ENCODE measurements around the gene ROBO1. TPM values are rescaled to one million over a fixed set of nuclear protein-coding genes. Genes with fewer than 3 reads are reported as not detected.

Gene ROBO1
- total RNA-seq, 6 experiments from 2014 or later: 1.1 to 7.2 (median 4.3) TPM

DNA sequence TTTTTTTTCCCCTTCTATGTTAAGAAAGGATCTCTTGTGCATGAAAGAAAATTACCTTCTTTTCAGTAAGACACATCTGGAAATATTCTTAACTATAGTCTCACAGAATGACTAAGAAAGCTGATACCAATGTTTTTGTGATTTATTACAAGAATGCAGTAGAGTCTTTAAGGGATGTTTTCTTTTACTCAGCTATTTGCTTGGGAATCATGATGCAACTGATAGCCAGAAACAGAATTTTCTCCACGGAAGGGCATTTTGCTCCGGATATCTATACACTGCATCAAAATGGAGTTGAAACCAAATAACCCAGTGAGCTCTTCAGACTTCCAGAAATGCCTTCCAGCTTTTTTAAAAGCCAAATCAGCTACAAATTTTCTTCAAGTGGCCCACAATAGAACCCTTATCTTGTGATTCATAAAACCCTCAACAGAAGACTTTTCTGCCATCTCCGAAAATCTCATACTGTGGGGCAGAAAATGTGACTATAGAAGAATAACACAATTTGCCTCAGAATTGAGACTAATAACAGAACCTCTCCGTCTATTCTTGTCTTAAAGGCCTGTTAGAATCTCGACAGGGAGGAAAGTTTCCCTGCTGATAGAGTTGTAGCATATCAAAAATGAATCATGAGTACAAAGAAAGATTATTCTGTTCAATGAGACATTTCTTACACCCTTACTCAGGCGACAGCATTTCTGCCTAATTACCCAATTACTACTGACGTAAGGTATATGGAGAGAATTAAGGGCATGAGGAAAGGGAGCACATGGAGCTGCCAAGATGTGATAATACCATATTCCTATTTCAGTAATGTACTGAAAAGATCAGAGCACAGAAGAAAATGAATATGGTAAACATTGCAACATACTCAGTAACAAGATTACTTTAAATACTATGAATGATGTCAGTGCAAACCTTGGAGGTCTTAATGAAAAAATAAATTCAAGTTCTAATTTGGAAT is 900.1 kb downstream of the ROBO1 start:
- no peak for DNase-seq

DNA sequence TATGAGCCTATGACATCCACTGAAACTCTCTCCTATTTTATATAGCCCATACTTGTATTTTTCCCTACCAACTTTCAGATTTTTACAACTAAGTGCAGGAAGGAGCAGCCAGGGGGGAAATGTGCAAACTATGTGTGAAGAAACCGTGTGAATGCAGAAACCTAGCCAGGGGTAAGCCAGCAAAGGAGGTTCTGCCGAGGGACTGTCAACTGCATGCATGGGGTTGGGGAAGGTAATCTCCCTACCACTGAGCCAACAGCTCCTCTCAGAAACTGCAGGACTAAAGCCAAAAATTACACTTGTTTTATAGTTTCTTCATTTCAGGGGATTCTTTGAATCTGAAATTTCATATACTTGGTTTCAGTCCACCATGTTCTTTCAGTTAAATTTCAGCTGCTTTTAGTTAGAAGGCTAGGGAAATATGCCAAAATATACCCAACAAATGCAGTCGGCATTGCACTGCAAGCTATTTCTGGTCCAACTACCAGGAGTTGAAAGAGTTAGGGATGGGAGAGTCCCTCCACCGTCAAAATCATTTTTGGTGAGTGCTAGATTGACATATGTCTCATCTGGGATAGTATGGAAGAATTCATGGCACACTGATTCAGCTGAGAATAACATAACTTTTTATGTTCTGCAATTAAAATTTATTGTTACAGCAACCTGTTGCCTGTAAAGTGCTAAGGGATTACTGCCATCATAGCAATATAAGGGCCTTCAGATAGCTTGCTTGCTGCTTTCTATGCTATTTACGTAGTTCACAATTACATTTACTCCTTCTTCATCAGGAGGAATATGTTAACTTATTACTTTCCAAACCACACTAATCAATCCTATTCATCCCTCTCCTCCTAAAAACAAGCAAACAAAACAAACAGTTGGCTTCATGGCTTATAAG is 904.2 kb downstream of the ROBO1 start:
- intact Hi-C loops (cut with DNase I): no loop called here
- WGBS (ENCODE audit: insufficient coverage, low coverage, low lambda C conversion rate, missing lambda C conversion rate): 87% methylated on average over 5 of the region's 5 CpGs

More for the DNA sequence above, 900.1 kb downstream of the ROBO1 start:
- Histone ChIP-seq H3K4me3 (no peak overlapping the region), H3K27ac (no peak overlapping the region), H3K36me3 (no peaks in the 10 kb centered on the region), H3K9me3 (no peaks in the 10 kb centered on the region), H3K27me3 (no peaks in the 10 kb centered on the region), H3K4me1 (no peaks in the 10 kb centered on the region)
- intact Hi-C loops (cut with DNase I): no loop called here
- TF ChIP-seq POLR2A (IDR thresholded peaks at IDR 0.05): no peak
- TF ChIP-seq, protein P1, sequence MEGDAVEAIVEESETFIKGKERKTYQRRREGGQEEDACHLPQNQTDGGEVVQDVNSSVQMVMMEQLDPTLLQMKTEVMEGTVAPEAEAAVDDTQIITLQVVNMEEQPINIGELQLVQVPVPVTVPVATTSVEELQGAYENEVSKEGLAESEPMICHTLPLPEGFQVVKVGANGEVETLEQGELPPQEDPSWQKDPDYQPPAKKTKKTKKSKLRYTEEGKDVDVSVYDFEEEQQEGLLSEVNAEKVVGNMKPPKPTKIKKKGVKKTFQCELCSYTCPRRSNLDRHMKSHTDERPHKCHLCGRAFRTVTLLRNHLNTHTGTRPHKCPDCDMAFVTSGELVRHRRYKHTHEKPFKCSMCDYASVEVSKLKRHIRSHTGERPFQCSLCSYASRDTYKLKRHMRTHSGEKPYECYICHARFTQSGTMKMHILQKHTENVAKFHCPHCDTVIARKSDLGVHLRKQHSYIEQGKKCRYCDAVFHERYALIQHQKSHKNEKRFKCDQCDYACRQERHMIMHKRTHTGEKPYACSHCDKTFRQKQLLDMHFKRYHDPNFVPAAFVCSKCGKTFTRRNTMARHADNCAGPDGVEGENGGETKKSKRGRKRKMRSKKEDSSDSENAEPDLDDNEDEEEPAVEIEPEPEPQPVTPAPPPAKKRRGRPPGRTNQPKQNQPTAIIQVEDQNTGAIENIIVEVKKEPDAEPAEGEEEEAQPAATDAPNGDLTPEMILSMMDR (IDR thresholded peaks at IDR 0.05): no peak
- no peak for ATAC-seq
- 51% methylated on average over 7 of the region's 7 CpGs for WGBS (ENCODE audit: insufficient coverage, low coverage, low lambda C conversion rate, missing lambda C conversion rate)

DNA sequence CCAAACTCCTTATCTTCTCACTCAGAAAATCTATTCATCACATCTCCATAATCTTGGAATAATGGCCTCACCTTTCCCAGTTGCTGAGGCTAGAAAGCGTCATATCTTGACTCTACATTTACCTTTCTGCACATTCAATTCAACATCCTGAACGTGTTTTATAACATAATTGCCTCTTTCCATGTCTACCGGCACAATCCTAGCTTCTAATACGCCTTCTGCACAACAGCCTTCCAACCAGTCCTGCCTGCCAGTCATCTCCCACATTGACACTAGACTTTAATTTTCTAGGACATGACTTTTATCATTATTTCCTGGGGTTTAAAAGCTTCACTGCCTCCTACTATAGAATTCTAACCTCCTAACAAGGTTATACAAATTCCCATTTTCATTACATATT is 906.6 kb downstream of the ROBO1 start:
- Histone ChIP-seq H3K4me1 (no peaks in the 10 kb centered on the region), H3K36me3 (no peaks in the 10 kb centered on the region), H3K9me3 (no peaks in the 10 kb centered on the region), H3K27me3 (no peaks in the 10 kb centered on the region), H3K4me3 (no peak overlapping the region), H3K27ac (no peak overlapping the region)
- DNase-seq (no peak), ATAC-seq (no peak)
- intact Hi-C loops (cut with DNase I): no loop called here
- 89% methylated on average over 4 of the region's 4 CpGs for WGBS (ENCODE audit: insufficient coverage, low coverage, low lambda C conversion rate, missing lambda C conversion rate)
- no peak for TF ChIP-seq POLR2A (IDR thresholded peaks at IDR 0.05)
- TF ChIP-seq, protein P1 (IDR thresholded peaks at IDR 0.05): no peak

More for the DNA sequence above, 904.2 kb downstream of the ROBO1 start:
- H3K27me3 ChIP-seq: no peaks in the 10 kb centered on the region
- no peaks in the 10 kb centered on the region for H3K36me3 ChIP-seq
- no peaks in the 10 kb centered on the region for H3K9me3 ChIP-seq
- no peak for DNase-seq
- H3K27ac ChIP-seq: no peak overlapping the region
- ATAC-seq: no peak
- no peak overlapping the region for H3K4me3 ChIP-seq
- TF ChIP-seq POLR2A (IDR thresholded peaks at IDR 0.05): no peak
- TF ChIP-seq, protein P1 (IDR thresholded peaks at IDR 0.05): no peak
- no peaks in the 10 kb centered on the region for H3K4me1 ChIP-seq

DNA sequence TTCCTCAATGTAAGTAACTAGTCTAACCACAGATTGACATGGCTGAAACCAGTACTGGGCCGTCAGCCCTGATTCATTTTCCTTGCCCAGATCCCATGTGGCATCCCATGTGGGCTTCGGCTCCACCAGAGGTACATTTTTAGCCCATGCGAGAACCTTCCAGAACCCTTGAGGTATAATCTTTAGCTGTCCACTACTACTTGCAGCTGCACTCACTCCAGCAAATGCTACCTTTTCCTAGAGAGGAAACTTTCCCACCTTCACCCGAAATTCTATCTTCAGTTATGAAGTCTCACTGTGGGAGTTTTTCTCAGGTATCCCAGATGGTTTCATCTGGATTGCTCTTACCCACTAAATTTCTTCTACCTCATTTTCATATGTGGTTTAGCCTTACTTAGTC is 907.2 kb downstream of the ROBO1 start:
- Histone ChIP-seq H3K4me3 (no peak overlapping the region), H3K9me3 (no peaks in the 10 kb centered on the region), H3K27me3 (no peaks in the 10 kb centered on the region), H3K27ac (no peak overlapping the region), H3K4me1 (no peaks in the 10 kb centered on the region), H3K36me3 (no peaks in the 10 kb centered on the region)
- DNase-seq (no peak), ATAC-seq (no peak)
- intact Hi-C loops (cut with DNase I): no loop called here
- 89% methylated on average over 3 of the region's 4 CpGs for WGBS (ENCODE audit: insufficient coverage, low coverage, low lambda C conversion rate, missing lambda C conversion rate)
- TF ChIP-seq POLR2A (IDR thresholded peaks at IDR 0.05): no peak
- TF ChIP-seq, protein P1 (IDR thresholded peaks at IDR 0.05): no peak

Measured in right lobe of liver (tissue), 6 donors.